H9 (cell line): ENCODE measurements around the gene WBP1L. TPM values are rescaled to one million over a fixed set of nuclear protein-coding genes. Genes with fewer than 3 reads are reported as not detected.
A peak's percentile ranks its signal among the peaks of the same experiment; 100 is the strongest.
"Not testable (repeated sequence)": the region's sequence is repeated elsewhere in the genome, so short reads cannot be mapped to it uniquely, and the experiment has no call there.

Source experiments
- DNase-seq: peaks from one replicate; pipeline ENCODE4 v3.0.0-alpha.2; 2017
- H2AFZ ChIP-seq: one replicate; pipeline ENCODE4 v1.6.1; 2013; ENCODE audit warnings: mild to moderate bottlenecking, low read length, control low read depth, moderate library complexity
- H2AK5ac ChIP-seq: 2 replicates; pipeline ENCODE4 v1.6.1; 2013; ENCODE audit warnings: low read length, control low read depth, mixed read lengths; ENCODE audit not compliant: insufficient read length
- H2BK120ac ChIP-seq: one replicate; pipeline ENCODE4 v1.6.1; 2013; ENCODE audit warnings: low read depth, mild to moderate bottlenecking, low read length, control low read depth, inconsistent platforms; ENCODE audit not compliant: poor library complexity, severe bottlenecking
- H2BK12ac ChIP-seq: 2 replicates; pipeline ENCODE4 v1.6.1; 2013; ENCODE audit warnings: low read length, control low read depth, mixed read lengths, low read depth; ENCODE audit not compliant: insufficient read length
- H2BK15ac ChIP-seq: 2 replicates; pipeline ENCODE4 v1.6.1; 2013; ENCODE audit warnings: low read depth, low read length, control low read depth
- H2BK20ac ChIP-seq: one replicate; pipeline ENCODE4 v1.6.1; 2013; ENCODE audit warnings: low read depth, mild to moderate bottlenecking, low read length, control low read depth, inconsistent platforms; ENCODE audit not compliant: poor library complexity, severe bottlenecking
- H2BK5ac ChIP-seq: 2 replicates; pipeline ENCODE4 v1.6.1; 2013; ENCODE audit warnings: low read length, control low read depth, mixed read lengths; ENCODE audit not compliant: insufficient read length
- H3K14ac ChIP-seq: 2 replicates; pipeline ENCODE4 v1.6.1; 2013; ENCODE audit warnings: low read length, control low read depth; ENCODE audit not compliant: insufficient read depth
- H3K18ac ChIP-seq: 2 replicates; pipeline ENCODE4 v1.6.1; 2013; ENCODE audit warnings: low read depth, mild to moderate bottlenecking, mixed read lengths, low read length, control low read depth; ENCODE audit not compliant: insufficient read length
- H3K23ac ChIP-seq: 2 replicates; pipeline ENCODE4 v1.6.1; 2013; ENCODE audit warnings: low read length, control low read depth, mixed read lengths, low read depth; ENCODE audit not compliant: insufficient read length
- H3K23me2 ChIP-seq: 2 replicates; pipeline ENCODE4 v1.6.1; 2013; ENCODE audit warnings: low read depth, mild to moderate bottlenecking, mixed read lengths, low read length, control low read depth; ENCODE audit not compliant: insufficient read length, poor library complexity, severe bottlenecking
- H3K27ac ChIP-seq: 2 replicates; pipeline ENCODE4 v1.5.1; 2013; ENCODE audit warnings: low read length, control low read depth, mixed read lengths, low read depth; ENCODE audit not compliant: insufficient read length
- H3K27me3 ChIP-seq: 2 replicates; pipeline ENCODE4 v1.6.1; 2013; ENCODE audit warnings: low read length, control low read depth, inconsistent platforms; ENCODE audit not compliant: insufficient read depth
- H3K4ac ChIP-seq: 2 replicates; pipeline ENCODE4 v1.6.1; 2013; ENCODE audit warnings: low read depth, mild to moderate bottlenecking, control low read depth, inconsistent platforms, low read length, moderate library complexity
- H3K4me1 ChIP-seq: 2 replicates; pipeline ENCODE4 v1.6.1; 2013; ENCODE audit warnings: low read length, control low read depth, inconsistent platforms; ENCODE audit not compliant: insufficient read depth
- H3K4me2 ChIP-seq: 2 replicates; pipeline ENCODE4 v1.6.1; 2013; ENCODE audit warnings: low read length, control low read depth, mixed read lengths; ENCODE audit not compliant: insufficient read length, insufficient read depth
- H3K56ac ChIP-seq: 2 replicates; pipeline ENCODE4 v1.6.1; 2013; ENCODE audit warnings: low read depth, mild to moderate bottlenecking, mixed read lengths, low read length, control low read depth; ENCODE audit not compliant: insufficient read length
- H3K79me1 ChIP-seq: 2 replicates; pipeline ENCODE4 v1.6.1; 2013; ENCODE audit warnings: low read depth, mild to moderate bottlenecking, moderate library complexity, low read length, control low read depth, inconsistent platforms; ENCODE audit not compliant: insufficient read depth, poor library complexity, severe bottlenecking
- H3K79me2 ChIP-seq: 2 replicates; pipeline ENCODE4 v1.6.1; 2013; ENCODE audit warnings: low read length, control low read depth, inconsistent platforms; ENCODE audit not compliant: insufficient read depth
- H3K9ac ChIP-seq: 2 replicates; pipeline ENCODE4 v1.6.1; 2013; ENCODE audit warnings: low read length, control low read depth, mixed read lengths; ENCODE audit not compliant: insufficient read length; ENCODE audit errors: extremely low read depth
- H3K9me3 ChIP-seq: one replicate; pipeline ENCODE4 v1.6.1; 2013; ENCODE audit warnings: low read depth, low read length, inconsistent platforms; ENCODE audit not compliant: control insufficient read depth
- H3T11ph ChIP-seq: one replicate; pipeline ENCODE4 v1.6.1; 2013; ENCODE audit warnings: mild to moderate bottlenecking, low read length, control low read depth, inconsistent platforms
- H4K20me1 ChIP-seq: one replicate; pipeline ENCODE4 v1.6.1; 2013; ENCODE audit not compliant: control insufficient read depth, insufficient read length, insufficient read depth
- H4K5ac ChIP-seq: 2 replicates; pipeline ENCODE4 v1.6.1; 2013; ENCODE audit warnings: low read depth, mild to moderate bottlenecking, mixed read lengths, low read length, control low read depth; ENCODE audit not compliant: insufficient read length
- H4K8ac ChIP-seq: replicated peaks from 2 replicates; pipeline ENCODE4 v1.6.1; 2013; ENCODE audit warnings: low read length, control low read depth, mixed read lengths, low read depth; ENCODE audit not compliant: insufficient read length
- H4K91ac ChIP-seq: 2 replicates; pipeline ENCODE4 v1.6.1; 2013; ENCODE audit warnings: low read depth, mild to moderate bottlenecking, moderate library complexity, mixed read lengths, low read length, control low read depth; ENCODE audit not compliant: insufficient read length
- H3K27ac Mint-ChIP-seq, 3 experiments: 2 replicates in 2 of 3; 3 replicates in 1 of 3; pipeline ENCODE4 v1.8.0; 2020 to 2021; ENCODE audit warnings: mixed read lengths in 3 of 3, mild to moderate bottlenecking in 1 of 3, moderate library complexity in 1 of 3
- H3K27me3 Mint-ChIP-seq: 2 replicates; pipeline ENCODE4 v1.8.0; 2021; ENCODE audit warnings: low read depth, mild to moderate bottlenecking, moderate library complexity, mixed read lengths
- H3K36me3 Mint-ChIP-seq, 3 experiments: 2 replicates in 2 of 3; 3 replicates in 1 of 3; pipeline ENCODE4 v1.8.0; 2020 to 2021; ENCODE audit warnings: low read depth in 3 of 3, mixed read lengths in 3 of 3; ENCODE audit not compliant: insufficient read depth in 1 of 3
- H3K4me1 Mint-ChIP-seq, 2 experiments: 2 replicates each; pipeline ENCODE4 v1.8.0; 2020; ENCODE audit warnings: mixed read lengths in 2 of 2
- H3K4me3 Mint-ChIP-seq, 2 experiments: 2 replicates in 1 of 2; 3 replicates in 1 of 2; pipeline ENCODE4 v1.8.0; 2020 to 2021; ENCODE audit warnings: mild to moderate bottlenecking in 2 of 2, mixed read lengths in 2 of 2, moderate library complexity in 1 of 2
- H3K9me3 Mint-ChIP-seq, 2 experiments: 2 replicates in 1 of 2; 3 replicates in 1 of 2; pipeline ENCODE4 v1.8.0; 2020; ENCODE audit warnings: mild to moderate bottlenecking in 2 of 2, mixed read lengths in 2 of 2, moderate library complexity in 1 of 2
- WGBS: extraction: QIAGEN DNeasy Blood & Tissue Kit; methylation state at CpG from one replicate; pipeline ENCODE4 v1.1.7; 2013; ENCODE audit warnings: missing lambda C conversion rate, low lambda C conversion rate, mixed read lengths; ENCODE audit not compliant: insufficient read length; ENCODE audit errors: extremely low coverage; 5-methylcytosine and 5-hydroxymethylcytosine counted together
- total RNA-seq: library from RNA; stranded (reverse); gene quantifications from 2 replicates; pipeline ENCODE4 v1.2.1, GENCODE V29; 2021
- TF ChIP-seq, protein P1 (sequence below): fragments of 200-600 bp; sonication (generic); conservative IDR thresholded peaks from 3 replicates; pipeline ENCODE4 v1.8.0; 2021; ENCODE audit warnings: antibody characterized with exemption, mild to moderate bottlenecking

WBP1L gene
- total RNA-seq, 1 experiment from 2014 or later, result 23.8 TPM

DNA sequence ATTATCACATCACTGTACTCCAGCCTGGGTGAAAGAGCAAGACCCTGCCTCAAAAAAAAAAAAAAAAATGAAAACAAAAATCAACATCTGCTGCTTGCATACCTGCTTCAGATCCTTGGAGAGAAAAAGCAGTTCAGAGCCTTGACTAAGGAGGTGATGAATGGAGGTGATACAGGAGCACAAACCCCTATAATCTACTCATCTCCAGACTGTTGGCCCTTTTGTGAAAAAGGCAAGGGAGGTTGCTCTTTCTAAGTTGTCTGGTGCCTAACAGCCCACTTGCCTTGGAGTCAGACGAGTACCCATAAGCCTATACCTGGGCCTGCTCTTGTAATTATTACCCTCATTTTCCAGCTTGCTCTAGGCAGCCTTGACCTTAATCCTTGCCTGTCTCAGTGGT is 27.9 kb upstream of the WBP1L start:
- no peak overlapping the region for H2BK12ac ChIP-seq
- H3K9me3 ChIP-seq, result no peaks in the 10 kb centered on the region
- no peak overlapping the region for H3T11ph ChIP-seq
- H2AK5ac ChIP-seq, result no peak overlapping the region
- H3K27ac ChIP-seq, result no peak overlapping the region
- WGBS, result no CpG with 5 or more reads among the region's 1 CpG
- no peak overlapping the region for H2BK5ac ChIP-seq
- Mint-ChIP-seq H3K4me3 (peak overlapping the region; percentile 83 to 92), H3K27ac (peak overlapping the region in 2 of 3 experiments; percentile 21 to 46; a peak in 3 of 7 replicates), H3K27me3 (no peaks in the 10 kb centered on the region), H3K36me3 (peaks cover 8 to 32% (median 16%) of the 10 kb centered on the region in 3 experiments; a peak in 6 of 7 replicates), H3K9me3 (no peaks in the 10 kb centered on the region), H3K4me1 (peaks cover 43 to 53% of the 10 kb centered on the region in 2 experiments)
- no peaks in the 10 kb centered on the region for H3K27me3 ChIP-seq
- no peak overlapping the region for H3K4ac ChIP-seq
- no peak for DNase-seq
- H4K20me1 ChIP-seq, result no peaks in the 10 kb centered on the region
- no peak overlapping the region for H3K56ac ChIP-seq
- no peak overlapping the region for H2BK15ac ChIP-seq
- no peak overlapping the region for H3K23ac ChIP-seq
- no peak overlapping the region for H4K91ac ChIP-seq
- no peak overlapping the region for H3K14ac ChIP-seq
- H4K5ac ChIP-seq, result no peak overlapping the region
- no peak overlapping the region for H2BK120ac ChIP-seq
- no peak overlapping the region for H4K8ac ChIP-seq
- H3K23me2 ChIP-seq, result peaks cover 11% of the 10 kb centered on the region
- H3K4me1 ChIP-seq, result peaks cover 8% of the 10 kb centered on the region; the same call in 1 of the 2 replicates
- peak overlapping the region; percentile 26 for H3K9ac ChIP-seq
- H2BK20ac ChIP-seq, result no peak overlapping the region
- H3K79me1 ChIP-seq, result no peaks in the 10 kb centered on the region
- no peak overlapping the region for H3K18ac ChIP-seq
- no peak overlapping the region for H2AFZ ChIP-seq
- TF ChIP-seq, protein P1, sequence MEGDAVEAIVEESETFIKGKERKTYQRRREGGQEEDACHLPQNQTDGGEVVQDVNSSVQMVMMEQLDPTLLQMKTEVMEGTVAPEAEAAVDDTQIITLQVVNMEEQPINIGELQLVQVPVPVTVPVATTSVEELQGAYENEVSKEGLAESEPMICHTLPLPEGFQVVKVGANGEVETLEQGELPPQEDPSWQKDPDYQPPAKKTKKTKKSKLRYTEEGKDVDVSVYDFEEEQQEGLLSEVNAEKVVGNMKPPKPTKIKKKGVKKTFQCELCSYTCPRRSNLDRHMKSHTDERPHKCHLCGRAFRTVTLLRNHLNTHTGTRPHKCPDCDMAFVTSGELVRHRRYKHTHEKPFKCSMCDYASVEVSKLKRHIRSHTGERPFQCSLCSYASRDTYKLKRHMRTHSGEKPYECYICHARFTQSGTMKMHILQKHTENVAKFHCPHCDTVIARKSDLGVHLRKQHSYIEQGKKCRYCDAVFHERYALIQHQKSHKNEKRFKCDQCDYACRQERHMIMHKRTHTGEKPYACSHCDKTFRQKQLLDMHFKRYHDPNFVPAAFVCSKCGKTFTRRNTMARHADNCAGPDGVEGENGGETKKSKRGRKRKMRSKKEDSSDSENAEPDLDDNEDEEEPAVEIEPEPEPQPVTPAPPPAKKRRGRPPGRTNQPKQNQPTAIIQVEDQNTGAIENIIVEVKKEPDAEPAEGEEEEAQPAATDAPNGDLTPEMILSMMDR, result no peak
- peaks cover 3% of the 10 kb centered on the region; the same call in 1 of the 2 replicates for H3K79me2 ChIP-seq
- H3K4me2 ChIP-seq, result peak overlapping the region; percentile 72

DNA sequence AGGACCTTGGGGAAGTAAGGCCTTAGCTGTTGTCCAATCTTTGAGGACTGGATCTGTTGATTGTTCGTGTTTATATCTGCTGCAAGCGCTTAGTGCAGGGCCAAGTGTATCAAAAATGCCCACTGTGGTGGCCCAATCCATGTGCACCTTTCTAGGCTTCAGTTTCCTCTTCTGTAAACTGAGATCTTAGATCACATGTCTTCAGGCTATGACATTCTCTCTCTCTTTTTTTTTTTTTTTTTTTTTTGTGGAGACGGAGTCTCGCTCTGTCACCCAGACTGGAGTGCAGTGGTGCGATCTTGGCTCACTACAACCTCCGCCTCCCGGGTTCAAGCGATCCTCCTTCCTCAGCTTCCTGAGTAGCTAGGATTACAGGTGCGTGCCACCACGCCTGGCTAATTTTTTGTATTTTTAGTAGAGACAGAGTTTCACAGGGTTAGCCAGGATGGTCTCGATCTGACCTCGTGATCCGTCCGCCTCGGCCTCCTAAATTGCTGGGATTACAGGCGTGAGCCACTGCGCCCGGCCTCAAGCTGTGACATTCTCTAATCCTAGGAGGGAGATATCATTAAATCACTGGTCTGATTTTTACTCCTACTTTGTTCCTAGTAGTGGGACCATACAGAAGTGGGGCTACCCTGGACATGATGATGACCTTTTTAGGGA is 26.7 kb upstream of the WBP1L start:
- H3K9me3 Mint-ChIP-seq, H3K79me2 ChIP-seq: not testable (repeated sequence)

More for the DNA sequence above, 26.7 kb upstream of the WBP1L start:
- not testable (repeated sequence) for H2BK12ac ChIP-seq, H4K91ac ChIP-seq, DNase-seq, H3T11ph ChIP-seq, H3K23ac ChIP-seq, H3K4ac ChIP-seq, H3K18ac ChIP-seq, H3K14ac ChIP-seq, H2AK5ac ChIP-seq, H3K56ac ChIP-seq, H2BK15ac ChIP-seq, H3K4me1 ChIP-seq, H3K79me1 ChIP-seq, H3K9ac ChIP-seq, H3K4me2 ChIP-seq, H3K9me3 ChIP-seq, H4K20me1 ChIP-seq, H2BK120ac ChIP-seq, H2BK20ac ChIP-seq, H4K5ac ChIP-seq, H3K27ac ChIP-seq, H2AFZ ChIP-seq, H3K27me3 Mint-ChIP-seq, H4K8ac ChIP-seq, H3K27me3 ChIP-seq, H2BK5ac ChIP-seq
- Mint-ChIP-seq H3K4me1 (peaks cover 48 to 60% of the 10 kb centered on the region in 2 experiments), H3K36me3 (peaks cover 11 to 36% (median 20%) of the 10 kb centered on the region in 3 experiments; a peak in 6 of 7 replicates), H3K27ac (peak overlapping the region in 2 of 3 experiments; percentile 43 to 69; a peak in 2 of 7 replicates), H3K4me3 (peak overlapping the region; percentile 4 to 48; a peak in 2 of 5 replicates)
- no CpG with 5 or more reads among the region's 18 CpGs for WGBS
- peaks cover 11% of the 10 kb centered on the region for H3K23me2 ChIP-seq
